Lung (tissue), 12 donors: ENCODE measurements around the gene ARHGEF16. TPM values are rescaled to one million over a fixed set of nuclear protein-coding genes. Genes with fewer than 3 reads are reported as not detected.
A peak's percentile ranks its signal among the peaks of the same experiment; 100 is the strongest.

Experiments
- ATAC-seq: fragments of 200-7000 bp; cut with Tn5 transposase; one replicate; pipeline ENCODE4 v1.9.1; 2020; ENCODE audit warnings: moderate number of reproducible peaks; ENCODE audit not compliant: insufficient read depth, low FRiP score
- DNase-seq, 3 donors: peaks; one replicate each; pipeline ENCODE4 v3.0.0-alpha.2; 2013 to 2017
- H3K27ac ChIP-seq, 2 donors: one replicate each; pipeline ENCODE4 v1.5.1; 2013; ENCODE audit warnings: mild to moderate bottlenecking in 2 of 2, moderate library complexity in 2 of 2, control low read depth in 1 of 2, inconsistent platforms in 1 of 2, low read depth in 1 of 2, low read length in 1 of 2
- H3K27me3 ChIP-seq, 3 donors: one replicate each; pipeline ENCODE4 v1.5.1; 2013; ENCODE audit warnings: low read length in 2 of 3; ENCODE audit not compliant: control insufficient read depth in 3 of 3, insufficient read depth in 3 of 3
- H3K36me3 ChIP-seq, 4 donors: one replicate each; pipeline ENCODE4 v1.5.1; 2013; ENCODE audit warnings: low read length in 4 of 4, mild to moderate bottlenecking in 1 of 4, moderate library complexity in 1 of 4; ENCODE audit not compliant: control insufficient read depth in 4 of 4, insufficient read depth in 4 of 4
- H3K4me1 ChIP-seq, 5 donors: one replicate each; pipeline ENCODE4 v1.5.1; 2013; ENCODE audit warnings: low read length in 5 of 5, mild to moderate bottlenecking in 2 of 5, moderate library complexity in 1 of 5; ENCODE audit not compliant: control insufficient read depth in 5 of 5, insufficient read depth in 5 of 5
- H3K4me3 ChIP-seq: one replicate; pipeline ENCODE4 v1.5.1; 2013; ENCODE audit warnings: mild to moderate bottlenecking, control low read depth, moderate library complexity
- H3K9ac ChIP-seq, 2 donors: one replicate each; pipeline ENCODE4 v1.5.1; 2013; ENCODE audit warnings: low read length in 2 of 2, control low read depth in 1 of 2; ENCODE audit not compliant: insufficient read depth in 1 of 2
- H3K9me3 ChIP-seq, 4 donors: one replicate each; pipeline ENCODE4 v1.5.1; 2013; ENCODE audit warnings: low read length in 3 of 4, mild to moderate bottlenecking in 1 of 4, moderate library complexity in 1 of 4; ENCODE audit not compliant: control insufficient read depth in 4 of 4, insufficient read depth in 3 of 4
- WGBS, 2 donors: extraction: QIAGEN DNeasy Blood & Tissue Kit; methylation state at CpG; one replicate each; pipeline ENCODE4 v1.1.7; 2013; 5-methylcytosine and 5-hydroxymethylcytosine counted together
- polyA plus RNA-seq, 2 donors: library from polyadenylated mRNA; stranded (reverse); fragments of 200-250 nt; gene quantifications; one replicate each; pipeline ENCODE4 v1.2.1, GENCODE V29; 2013
- total RNA-seq, 2 donors: library from RNA; depleted of rRNA in 1 of 2; stranded (reverse); fragments of >200 nt in 1 of 2; gene quantifications; one replicate each; pipeline ENCODE4 v1.2.1, GENCODE V29; 2014 to 2021
- TF ChIP-seq, protein P1 (sequence below): IDR thresholded peaks from 2 replicates; pipeline ENCODE4 v1.5.1; 2012; ENCODE audit warnings: mild to moderate bottlenecking; ENCODE audit errors: control extremely low read depth, extremely low read depth
- donor health status: control.
- donor health status: control.
- donor health status: Bipolar disorder and iron deficiency.
- donor health status: healthy.
- donor health status: DM: yes; HTN: yes; CAD: no.

ARHGEF16 gene
- total and polyA plus RNA-seq, 4 donors = 6.5 to 14.8 (median 9.8) TPM

DNA sequence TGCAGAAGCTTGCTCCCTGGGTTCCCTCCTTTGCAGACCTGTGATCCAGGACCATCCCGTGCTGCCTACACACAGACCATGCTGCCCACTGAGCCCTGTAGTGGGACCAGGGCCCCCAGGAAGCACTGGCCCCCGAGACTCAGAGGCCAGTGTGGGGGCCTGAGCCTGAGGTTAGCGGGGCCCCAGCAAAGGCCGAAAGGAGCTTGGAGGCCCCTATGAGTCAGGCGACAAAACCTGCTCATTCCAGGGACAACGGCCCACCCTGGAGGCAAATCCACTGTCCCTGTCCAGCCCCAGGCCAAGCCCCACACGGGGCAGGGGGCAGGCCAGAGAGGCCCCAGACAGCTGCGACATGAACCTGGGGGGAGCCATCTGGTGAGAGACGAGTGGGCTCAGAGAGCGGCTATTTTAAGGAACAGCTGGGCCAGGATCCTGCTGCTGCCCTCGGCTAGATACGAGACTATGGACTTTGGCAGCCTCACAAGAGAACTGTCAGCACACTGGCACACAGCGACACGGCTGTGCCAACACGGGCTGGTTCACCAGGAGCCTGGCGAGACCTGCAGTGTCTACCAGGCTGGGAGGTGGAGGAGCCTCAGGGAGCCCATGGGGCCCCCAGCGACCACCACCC, 74.7 kb downstream of the ARHGEF16 start:
- peaks cover 0 to 5% (median 0%) of the 10 kb centered on the region in 4 donors for H3K36me3 ChIP-seq
- no peak for ATAC-seq
- no peaks in the 10 kb centered on the region for H3K9me3 ChIP-seq
- peaks cover 0 to 27% (median 6%) of the 10 kb centered on the region in 5 donors for H3K4me1 ChIP-seq
- 76 to 89% methylated on average over 17 of the region's 17 CpGs for WGBS, 2 donors
- H3K9ac ChIP-seq = no peak overlapping the region
- no peak overlapping the region for H3K27ac ChIP-seq
- TF ChIP-seq, protein P1, sequence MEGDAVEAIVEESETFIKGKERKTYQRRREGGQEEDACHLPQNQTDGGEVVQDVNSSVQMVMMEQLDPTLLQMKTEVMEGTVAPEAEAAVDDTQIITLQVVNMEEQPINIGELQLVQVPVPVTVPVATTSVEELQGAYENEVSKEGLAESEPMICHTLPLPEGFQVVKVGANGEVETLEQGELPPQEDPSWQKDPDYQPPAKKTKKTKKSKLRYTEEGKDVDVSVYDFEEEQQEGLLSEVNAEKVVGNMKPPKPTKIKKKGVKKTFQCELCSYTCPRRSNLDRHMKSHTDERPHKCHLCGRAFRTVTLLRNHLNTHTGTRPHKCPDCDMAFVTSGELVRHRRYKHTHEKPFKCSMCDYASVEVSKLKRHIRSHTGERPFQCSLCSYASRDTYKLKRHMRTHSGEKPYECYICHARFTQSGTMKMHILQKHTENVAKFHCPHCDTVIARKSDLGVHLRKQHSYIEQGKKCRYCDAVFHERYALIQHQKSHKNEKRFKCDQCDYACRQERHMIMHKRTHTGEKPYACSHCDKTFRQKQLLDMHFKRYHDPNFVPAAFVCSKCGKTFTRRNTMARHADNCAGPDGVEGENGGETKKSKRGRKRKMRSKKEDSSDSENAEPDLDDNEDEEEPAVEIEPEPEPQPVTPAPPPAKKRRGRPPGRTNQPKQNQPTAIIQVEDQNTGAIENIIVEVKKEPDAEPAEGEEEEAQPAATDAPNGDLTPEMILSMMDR = no peak
- DNase-seq = no peak
- no peaks in the 10 kb centered on the region for H3K27me3 ChIP-seq
- H3K4me3 ChIP-seq = no peak overlapping the region

DNA sequence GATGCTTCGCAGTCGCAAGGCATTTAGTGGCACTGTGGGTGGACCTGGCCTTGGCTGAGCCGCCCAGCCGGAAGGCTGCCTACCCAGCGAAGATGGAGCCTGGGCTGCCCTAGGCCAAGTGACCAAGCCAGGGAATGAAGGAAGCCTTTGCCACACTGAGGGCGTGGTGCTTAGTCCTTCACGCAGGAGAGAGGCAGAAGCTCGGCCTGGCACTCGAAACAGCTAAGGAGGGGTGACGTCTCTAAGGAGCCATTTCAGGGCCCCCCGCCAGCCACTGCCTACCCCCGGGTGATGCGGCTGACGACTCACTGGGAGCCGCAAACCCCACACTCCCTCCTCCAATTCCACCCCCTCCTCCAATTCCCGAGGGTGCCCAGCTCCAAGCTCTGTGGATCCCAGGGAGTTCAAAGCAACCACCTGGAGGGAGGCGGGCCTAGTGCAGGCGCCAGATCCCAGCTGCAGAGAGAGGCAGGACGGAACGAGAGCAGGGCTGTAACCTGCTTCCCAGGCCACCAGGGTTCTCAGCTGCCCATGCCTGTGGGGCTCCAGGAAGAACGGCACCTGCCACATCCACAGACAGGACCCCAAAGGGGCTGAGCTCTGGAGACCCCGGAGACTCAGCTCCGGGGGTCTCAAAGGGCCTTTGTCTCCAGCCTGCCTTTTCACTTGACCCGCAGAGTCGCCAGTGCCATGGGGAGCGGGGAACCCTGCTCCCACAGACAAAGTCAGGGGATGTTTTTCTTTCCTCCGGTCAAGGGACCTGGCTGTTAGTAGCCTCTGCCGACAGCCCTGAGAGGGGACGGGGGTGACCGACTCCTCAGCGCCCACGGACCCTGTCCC, 75.8 kb downstream of the ARHGEF16 start:
- Histone ChIP-seq H3K4me3 (peak overlapping the region; percentile 58), H3K27me3 (no peaks in the 10 kb centered on the region), H3K4me1 (peaks cover 0 to 25% (median 6%) of the 10 kb centered on the region in 5 donors), H3K9ac (peak overlapping the region in 1 of 2 donors; percentile 1), H3K36me3 (peaks cover 0 to 2% (median 0%) of the 10 kb centered on the region in 4 donors), H3K9me3 (no peaks in the 10 kb centered on the region), H3K27ac (peak overlapping the region; percentile 62 to 65)
- TF ChIP-seq, protein P1 = no peak
- no peak for ATAC-seq
- DNase-seq = peak in 2 of 3 donors; percentile 29 to 37
- WGBS, 2 donors = 33 to 40% methylated on average over 32 of the region's 32 CpGs

Other genes starting within 250 kb of the ARHGEF16 start
- 10 to 100 TPM; 44.1 to 54.2 TPM for gene MEGF6, start 156.8 kb downstream of the ARHGEF16 start, total RNA-seq
- 10 to 100 TPM; 17.7 to 52.4 TPM for gene MEGF6, start 156.8 kb downstream of the ARHGEF16 start, polyA plus RNA-seq
- 10 to 100 TPM; 30.7 to 46.6 TPM for gene TPRG1L, start 170.3 kb downstream of the ARHGEF16 start, total RNA-seq
- gene TPRG1L, start 170.3 kb downstream of the ARHGEF16 start, polyA plus RNA-seq = 10 to 100 TPM; 24.1 to 35.1 TPM
- gene WRAP73, start 195.4 kb downstream of the ARHGEF16 start, total RNA-seq = 10 to 100 TPM; 17.3 to 24.7 TPM
- gene WRAP73, start 195.4 kb downstream of the ARHGEF16 start, polyA plus RNA-seq = 10 to 100 TPM; 20.9 to 25.3 TPM
- 10 to 100 TPM in 1 of 2 donors, 1 to 10 TPM in 1; 2.5 to 12.3 TPM for gene TP73, start 197.9 kb downstream of the ARHGEF16 start, total RNA-seq
- gene TP73, start 197.9 kb downstream of the ARHGEF16 start, polyA plus RNA-seq = 1 to 10 TPM; 1.7 to 2.0 TPM